GM18520 (cell line): ENCODE measurements around the gene TRABD2B.
"Not testable (repeated sequence)": the region's sequence is repeated elsewhere in the genome, so short reads cannot be mapped to it uniquely, and the experiment has no call there.

Experiments
- ATAC-seq: cut with Tn5 transposase; IDR thresholded peaks from one replicate; pipeline ENCODE4 v1.9.1; 2021; ENCODE audit not compliant: unreplicated experiment

Gene TRABD2B

DNA sequence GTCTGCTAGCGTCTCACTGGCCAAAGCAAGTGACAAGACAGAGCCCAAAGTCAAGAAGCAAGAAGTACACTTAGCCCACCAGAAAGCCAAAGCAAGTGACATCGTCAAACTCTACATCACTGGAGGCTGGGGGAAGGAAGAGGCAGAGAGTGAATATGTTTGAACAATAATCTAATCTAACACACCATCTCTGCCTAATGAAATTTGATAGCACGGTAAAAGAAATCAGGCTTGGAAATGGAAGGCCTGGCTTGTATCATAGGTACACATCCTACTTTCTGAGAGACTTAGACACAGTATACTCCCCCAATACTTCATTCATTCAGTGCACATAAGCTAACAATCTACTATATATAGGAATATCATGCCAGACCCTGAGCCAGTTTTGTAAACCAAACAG is 26.3 kb downstream of the TRABD2B start:
- ATAC-seq = no peak

GRCh38 chr1:47969478-47969877 is 27.7 kb downstream of the TRABD2B start:
- ATAC-seq = no peak

GRCh38 chr1:47968556-47968888 is 28.7 kb downstream of the TRABD2B start:
- ATAC-seq = no peak

- no peak for ATAC-seq
Measured at GRCh38 chr1:47967864-47968555, 29.2 kb downstream of the TRABD2B start.

GRCh38 chr1:47965816-47966215 is 31.4 kb downstream of the TRABD2B start:
- ATAC-seq = no peak

- ATAC-seq = no peak
Measured at GRCh38 chr1:47964636-47965035, 32.5 kb downstream of the TRABD2B start.

DNA sequence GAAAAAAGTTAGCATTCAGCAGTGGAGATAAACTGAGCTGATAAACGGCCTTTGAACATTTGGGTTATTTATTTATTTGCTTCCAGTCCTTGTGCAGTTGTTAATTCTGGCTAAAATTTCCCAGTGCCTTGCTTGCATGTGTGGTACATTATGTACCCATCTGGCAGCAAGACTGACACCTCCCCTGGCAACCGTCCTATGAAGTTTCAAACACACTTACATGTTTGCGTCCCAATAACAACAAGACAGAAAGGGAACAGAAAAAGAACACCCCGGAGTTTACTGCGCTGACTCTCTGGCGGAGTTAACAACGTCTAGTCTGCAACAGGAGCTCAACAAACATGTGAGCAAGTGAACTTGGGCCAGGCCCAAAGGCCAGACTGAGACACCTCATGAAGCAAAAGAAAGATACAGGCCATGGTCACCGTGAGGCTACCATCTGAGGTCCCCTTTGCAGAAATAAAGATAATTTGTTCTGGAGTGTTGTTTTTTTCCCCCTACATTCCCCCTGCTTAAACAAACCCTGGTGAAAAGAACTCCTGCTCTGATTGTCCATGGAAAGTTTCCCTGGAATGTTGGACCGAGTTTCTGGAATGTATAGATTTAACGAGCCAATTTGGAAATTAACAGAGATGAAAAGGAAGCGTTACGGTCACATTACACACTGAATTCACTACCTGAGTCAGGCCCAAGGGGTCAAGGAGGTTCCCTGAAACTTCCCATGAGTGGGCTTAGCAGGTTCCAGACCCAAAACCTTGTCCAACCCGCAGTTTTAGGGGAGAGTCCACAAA is 33.4 kb downstream of the TRABD2B start:
- ATAC-seq = no peak

GRCh38 chr1:47962750-47963492 is 34.3 kb downstream of the TRABD2B start:
- no peak for ATAC-seq

GRCh38 chr1:47961835-47962234 is 35.4 kb downstream of the TRABD2B start:
- ATAC-seq = not testable (repeated sequence)

DNA sequence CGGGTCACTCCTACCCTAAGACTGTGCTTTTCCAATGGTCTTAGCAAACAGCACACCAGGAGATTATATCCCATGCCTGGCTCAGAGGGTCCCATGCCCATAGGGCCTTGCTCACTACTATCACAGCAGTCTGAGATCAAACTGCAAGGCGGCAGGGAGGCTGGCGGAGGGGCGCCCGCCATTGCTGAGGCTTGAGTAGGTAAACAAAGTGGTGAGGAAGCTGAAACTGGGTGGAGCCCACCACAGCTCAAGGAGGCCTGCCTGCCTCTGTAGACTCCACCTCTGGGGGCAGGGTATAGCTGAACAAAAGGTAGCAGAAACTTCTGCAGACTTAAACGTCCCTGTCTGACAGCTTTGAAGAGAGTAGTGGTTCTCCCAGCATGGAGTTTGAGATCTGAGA is 40.7 kb downstream of the TRABD2B start:
- ATAC-seq = not testable (repeated sequence)

DNA sequence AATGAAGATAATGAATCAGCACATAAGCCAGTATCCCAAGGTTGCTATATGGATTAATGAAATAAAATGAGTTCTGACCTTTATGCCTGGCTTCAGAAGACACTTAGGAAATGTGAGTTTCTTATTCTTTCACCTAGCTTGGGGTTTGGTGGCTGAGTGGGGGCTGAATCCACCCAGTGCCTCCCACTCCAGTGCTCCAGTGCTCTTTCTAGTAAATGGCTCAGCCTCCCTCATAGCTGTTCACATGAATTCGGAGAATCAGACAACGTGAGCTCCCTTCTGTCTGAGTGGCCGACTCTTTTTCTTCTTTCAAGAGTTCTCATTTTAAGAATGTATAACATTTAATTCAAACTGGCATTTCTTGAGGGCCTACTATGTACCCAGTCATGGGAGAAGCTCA is 43.5 kb downstream of the TRABD2B start:
- ATAC-seq = no peak

DNA sequence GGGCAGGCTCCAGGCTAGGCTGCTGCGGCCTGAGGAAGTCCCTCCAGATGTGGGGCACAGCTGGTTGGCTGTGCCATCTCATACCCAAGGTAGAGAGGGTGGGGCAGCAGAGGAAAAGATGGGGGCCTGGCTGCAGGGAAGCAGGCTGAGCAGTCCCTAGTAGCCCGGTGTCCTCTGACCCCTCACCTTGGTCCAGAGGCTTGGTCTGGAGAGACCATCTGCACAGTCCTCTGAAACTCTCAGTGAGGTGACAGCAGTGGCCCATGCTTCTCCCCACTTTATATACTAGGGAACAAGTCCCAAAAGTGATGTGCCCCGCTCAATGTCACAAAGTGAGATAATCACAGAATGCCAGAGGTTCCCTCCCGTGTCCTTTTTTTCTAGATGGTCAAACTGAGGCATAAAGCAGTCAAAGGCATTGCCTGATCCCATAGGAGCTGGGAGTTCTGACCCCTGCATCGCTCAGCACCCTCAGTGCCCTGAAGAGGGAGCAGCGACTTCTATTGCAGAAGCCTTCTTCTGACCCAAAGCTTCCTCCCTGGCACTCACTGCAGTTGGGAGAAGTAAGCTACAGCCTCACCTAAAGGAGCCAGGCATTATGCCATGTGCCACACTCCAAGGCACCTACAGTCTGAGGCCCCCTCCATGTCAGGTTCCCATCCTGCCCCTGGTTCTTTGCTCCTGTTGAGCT is 45.5 kb downstream of the TRABD2B start:
- no peak for ATAC-seq

- ATAC-seq = no peak
Measured at GRCh38 chr1:47951026-47951425, 46.2 kb downstream of the TRABD2B start.

GRCh38 chr1:47950471-47950870 is 46.7 kb downstream of the TRABD2B start:
- ATAC-seq = no peak

- ATAC-seq = no peak
Measured at GRCh38 chr1:47948126-47948525, 49.1 kb downstream of the TRABD2B start.

GRCh38 chr1:47947531-47947930 is 49.7 kb downstream of the TRABD2B start:
- ATAC-seq = no peak

GRCh38 chr1:47944561-47944960 is 52.6 kb downstream of the TRABD2B start:
- ATAC-seq = no peak

GRCh38 chr1:47942240-47942629 is 55.0 kb downstream of the TRABD2B start:
- ATAC-seq = no peak

DNA sequence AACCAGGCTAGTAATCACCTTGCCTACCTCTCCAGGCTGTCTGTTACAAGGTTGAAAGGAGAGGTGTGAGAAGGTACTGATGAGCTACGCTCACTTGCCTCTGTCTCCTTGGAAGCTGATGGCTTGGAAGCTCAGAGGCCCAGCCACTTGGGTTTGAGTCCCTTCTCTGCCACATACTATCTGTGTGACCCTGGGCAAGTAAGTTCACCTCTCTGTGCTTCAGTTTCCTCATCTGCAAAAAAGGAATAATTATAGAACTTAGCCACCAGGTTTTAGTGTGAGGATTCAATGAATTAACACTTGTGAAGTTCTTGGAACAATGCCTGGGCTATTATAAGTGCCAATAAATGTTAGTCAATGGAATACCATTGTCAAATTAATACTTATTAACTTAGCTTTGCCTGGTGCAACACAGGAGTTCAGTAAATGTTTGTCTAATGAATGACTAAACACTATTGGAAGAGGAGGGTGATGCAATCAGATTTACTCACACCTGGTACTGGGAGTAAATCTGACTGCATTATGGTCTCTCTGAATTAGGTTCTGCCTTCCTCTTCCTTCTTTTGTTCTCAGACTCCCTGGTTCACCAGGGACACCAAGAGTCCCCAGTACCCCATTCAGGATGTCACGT is 55.5 kb downstream of the TRABD2B start:
- ATAC-seq = no peak

- no peak for ATAC-seq
Measured at GRCh38 chr1:47940779-47941178, 56.4 kb downstream of the TRABD2B start.

DNA sequence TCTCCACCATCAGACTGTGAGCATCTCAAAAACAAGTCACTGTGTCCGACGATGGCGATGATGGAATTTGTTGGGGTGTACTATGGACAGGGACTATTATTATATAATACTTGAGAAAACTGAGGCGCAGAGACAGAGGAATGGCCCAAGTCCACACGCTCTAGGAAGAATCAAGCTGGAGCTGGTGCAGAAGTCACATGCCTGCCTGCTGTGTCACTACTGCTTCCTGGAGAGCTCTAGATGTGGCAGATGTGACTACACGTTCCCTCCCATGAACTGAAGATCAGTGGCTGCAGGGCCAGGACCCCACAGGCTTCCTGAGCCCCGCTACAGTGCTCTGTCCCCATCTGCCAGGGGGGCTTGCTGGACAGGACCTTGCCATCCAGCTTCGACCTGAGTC is 56.9 kb downstream of the TRABD2B start:
- ATAC-seq = no peak
